HEK293T (cell line): ENCODE measurements around the gene DSG4.

Experiments
- ARNT ChIP-seq: fragments of 450-650 bp; IDR thresholded peaks from 2 replicates; pipeline ENCODE4 v1.6.1; 2017; ENCODE audit warnings: mild to moderate bottlenecking
- BHLHE40 ChIP-seq: fragments of 450-650 bp; IDR thresholded peaks from 2 replicates; pipeline ENCODE4 v1.6.1; 2016; ENCODE audit warnings: mild to moderate bottlenecking, moderate library complexity, borderline replicate concordance
- CTBP1 ChIP-seq: fragments of 450-650 bp; IDR thresholded peaks from 2 replicates; pipeline ENCODE4 v1.6.1; 2016; ENCODE audit warnings: borderline replicate concordance
- ELF4 ChIP-seq: fragments of 450-650 bp; IDR thresholded peaks from 2 replicates; pipeline ENCODE4 v1.6.1; 2017; ENCODE audit warnings: antibody characterized with exemption
- FOXK2 ChIP-seq: fragments of 450-650 bp; IDR thresholded peaks from 2 replicates; pipeline ENCODE4 v1.6.1; 2016; ENCODE audit warnings: mild to moderate bottlenecking
- FOXM1 ChIP-seq: fragments of 450-650 bp; IDR thresholded peaks from 2 replicates; pipeline ENCODE4 v1.6.1; 2017; ENCODE audit warnings: mild to moderate bottlenecking, borderline replicate concordance
- HDGF ChIP-seq: fragments of 450-650 bp; IDR thresholded peaks from 2 replicates; pipeline ENCODE4 v1.6.1; 2017; ENCODE audit warnings: antibody characterized with exemption, borderline replicate concordance
- SP1 ChIP-seq: fragments of 450-650 bp; IDR thresholded peaks from 2 replicates; pipeline ENCODE4 v1.6.1; 2017
- SUZ12 ChIP-seq: fragments of 450-650 bp; IDR thresholded peaks from 2 replicates; pipeline ENCODE4 v1.6.1; 2016; ENCODE audit warnings: mild to moderate bottlenecking
- TARDBP ChIP-seq: fragments of 450-650 bp; IDR thresholded peaks from 2 replicates; pipeline ENCODE4 v1.6.1; 2016
- ZNF384 ChIP-seq: fragments of 450-650 bp; IDR thresholded peaks from 2 replicates; pipeline ENCODE4 v1.6.1; 2016

DNA sequence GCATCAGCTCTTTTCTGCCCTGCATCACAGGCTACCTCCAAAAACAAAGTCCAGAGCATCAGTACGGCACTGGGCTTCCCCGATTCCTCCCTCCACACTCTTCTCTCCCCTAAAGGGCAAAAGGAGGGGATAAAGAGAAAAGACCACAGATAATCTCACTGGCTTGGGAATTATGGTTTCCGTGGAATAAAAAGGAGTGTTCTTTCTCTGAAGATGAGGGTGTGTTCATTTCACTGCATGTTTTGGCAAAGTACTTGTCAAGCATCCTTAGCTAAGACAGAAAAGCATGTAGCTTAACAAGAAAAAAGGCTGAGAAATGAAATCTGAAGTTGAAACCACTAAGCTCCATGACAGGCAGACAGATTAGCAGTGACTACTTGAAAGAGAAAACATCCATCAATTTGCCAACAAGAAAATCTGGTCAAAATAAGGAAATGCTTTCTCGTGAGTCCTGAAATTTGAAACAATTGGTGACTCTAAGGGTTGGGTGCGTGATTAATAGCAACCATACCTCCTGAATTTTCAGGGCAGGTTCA lies 50.4 kb downstream of the DSG4 start:
- TF ChIP-seq FOXK2 (no peak), HDGF (no peak), BHLHE40 (no peak), FOXM1 (no peak), ELF4 (no peak), ARNT (no peak), SP1 (no peak), SUZ12 (no peak), ZNF384 (no peak), CTBP1 (no peak), TARDBP (no peak)
